ENCODE data around the gene RALA.

- TF ChIP-seq CTCF (IDR thresholded peaks at IDR 0.05) (no peak), POLR2AphosphoS5 (IDR thresholded peaks at IDR 0.05) (no peak)
Measured at GRCh38 chr7:39666562-39666961, 43.2 kb downstream of the RALA start.
